Calu3 (cell line): ENCODE results near the gene EZR. TPM values are rescaled to one million over a fixed set of nuclear protein-coding genes. Genes with fewer than 3 reads are reported as not detected.

ENCODE experiments used
- BruUV-seq: library from RNA; stranded (reverse); fragments of 400-500 nt; replicated peaks from 2 replicates; lab custom pipeline; 2021; lab: Mats Ljungman, UMichigan
- CTCF ChIA-PET: fragments of 300-600 bp; sonication (Branson Sonifier 250); formaldehyde crosslinking; loops from one replicate; lab custom pipeline; 2022; ENCODE audit warnings: antibody characterized with exemption; lab: Charles Lee
- DNase-seq: peaks from one replicate; pipeline ENCODE4 v3.0.0; 2022
- H3K27ac Mint-ChIP-seq: one replicate; pipeline ENCODE4 v1.8.0; 2022; ENCODE audit warnings: mixed read lengths; ENCODE audit not compliant: unreplicated experiment
- H3K27me3 Mint-ChIP-seq: one replicate; pipeline ENCODE4 v1.8.0; 2022; ENCODE audit warnings: mixed read lengths; ENCODE audit not compliant: unreplicated experiment
- H3K36me3 Mint-ChIP-seq: one replicate; pipeline ENCODE4 v1.8.0; 2022; ENCODE audit warnings: mild to moderate bottlenecking, moderate library complexity, mixed read lengths; ENCODE audit not compliant: insufficient read depth, unreplicated experiment
- H3K4me1 Mint-ChIP-seq: one replicate; pipeline ENCODE4 v1.8.0; 2022; ENCODE audit warnings: mild to moderate bottlenecking, low read depth, mixed read lengths; ENCODE audit not compliant: unreplicated experiment
- H3K4me3 Mint-ChIP-seq: one replicate; pipeline ENCODE4 v1.8.0; 2022; ENCODE audit warnings: mild to moderate bottlenecking, low read depth, moderate library complexity, mixed read lengths; ENCODE audit not compliant: unreplicated experiment
- H3K9me3 Mint-ChIP-seq: one replicate; pipeline ENCODE4 v1.8.0; 2022; ENCODE audit warnings: low read depth, mixed read lengths; ENCODE audit not compliant: unreplicated experiment
- intact Hi-C: fragments of 100-400 bp; cut with micrococcal nuclease; formaldehyde crosslinking; loops from one replicate; pipeline ENCODE4 v1.10.0; 2022; ENCODE audit not compliant: unreplicated experiment
- total RNA-seq: library from RNA; stranded (reverse); gene quantifications from 2 replicates; pipeline ENCODE4 v1.2.3, GENCODE V29; 2022
- TF ChIP-seq, protein P1 (sequence below): fragments of 200-600 bp; IDR thresholded peaks from one replicate; pipeline ENCODE4 v1.8.0; 2022; ENCODE audit warnings: antibody characterized with exemption; ENCODE audit not compliant: unreplicated experiment

Gene EZR
- total RNA-seq, 1 experiment from 2014 or later: 935 TPM

GRCh38 chr6:158852312-158853071, 33.3 kb upstream of the EZR start:
- Mint-ChIP-seq H3K9me3 (no peaks in the 10 kb centered on the region), H3K4me3 (no peak overlapping the region), H3K27me3 (no peaks in the 10 kb centered on the region), H3K36me3 (peaks cover 32% of the 10 kb centered on the region), H3K4me1 (peaks cover 36% of the 10 kb centered on the region), H3K27ac (no peak overlapping the region)
- TF ChIP-seq, protein P1, sequence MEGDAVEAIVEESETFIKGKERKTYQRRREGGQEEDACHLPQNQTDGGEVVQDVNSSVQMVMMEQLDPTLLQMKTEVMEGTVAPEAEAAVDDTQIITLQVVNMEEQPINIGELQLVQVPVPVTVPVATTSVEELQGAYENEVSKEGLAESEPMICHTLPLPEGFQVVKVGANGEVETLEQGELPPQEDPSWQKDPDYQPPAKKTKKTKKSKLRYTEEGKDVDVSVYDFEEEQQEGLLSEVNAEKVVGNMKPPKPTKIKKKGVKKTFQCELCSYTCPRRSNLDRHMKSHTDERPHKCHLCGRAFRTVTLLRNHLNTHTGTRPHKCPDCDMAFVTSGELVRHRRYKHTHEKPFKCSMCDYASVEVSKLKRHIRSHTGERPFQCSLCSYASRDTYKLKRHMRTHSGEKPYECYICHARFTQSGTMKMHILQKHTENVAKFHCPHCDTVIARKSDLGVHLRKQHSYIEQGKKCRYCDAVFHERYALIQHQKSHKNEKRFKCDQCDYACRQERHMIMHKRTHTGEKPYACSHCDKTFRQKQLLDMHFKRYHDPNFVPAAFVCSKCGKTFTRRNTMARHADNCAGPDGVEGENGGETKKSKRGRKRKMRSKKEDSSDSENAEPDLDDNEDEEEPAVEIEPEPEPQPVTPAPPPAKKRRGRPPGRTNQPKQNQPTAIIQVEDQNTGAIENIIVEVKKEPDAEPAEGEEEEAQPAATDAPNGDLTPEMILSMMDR: no peak
- CTCF ChIA-PET: interaction anchor here (0.6 to 2.5 kb wide), 5 partner anchors 17 to 59 kb away, joined by 3 to 17 read pairs (median 4); no protein-coding TSS in a partner anchor
- BruUV-seq: TSS peak; percentile 52
- DNase-seq: no peak
- intact Hi-C loops: loop anchor here (1.0 to 2.0 kb wide), 4 partner anchors 17 to 122 kb away; no protein-coding TSS in a partner anchor

GRCh38 chr6:158850807-158851115, 31.6 kb upstream of the EZR start:
- BruUV-seq: no TSS peak
- DNase-seq: no peak
- CTCF ChIA-PET: no interaction called here
- peaks cover 22% of the 10 kb centered on the region for H3K4me1 Mint-ChIP-seq
- intact Hi-C loops: loop anchor here (1.0 kb wide), 2 partner anchors 35 to 122 kb away; no protein-coding TSS in a partner anchor
- no peaks in the 10 kb centered on the region for H3K27me3 Mint-ChIP-seq
- TF ChIP-seq, protein P1: no peak
- peaks cover 28% of the 10 kb centered on the region for H3K36me3 Mint-ChIP-seq
- H3K9me3 Mint-ChIP-seq: no peaks in the 10 kb centered on the region
- H3K27ac Mint-ChIP-seq: no peak overlapping the region
- peak overlapping the region; percentile 72 for H3K4me3 Mint-ChIP-seq

DNA sequence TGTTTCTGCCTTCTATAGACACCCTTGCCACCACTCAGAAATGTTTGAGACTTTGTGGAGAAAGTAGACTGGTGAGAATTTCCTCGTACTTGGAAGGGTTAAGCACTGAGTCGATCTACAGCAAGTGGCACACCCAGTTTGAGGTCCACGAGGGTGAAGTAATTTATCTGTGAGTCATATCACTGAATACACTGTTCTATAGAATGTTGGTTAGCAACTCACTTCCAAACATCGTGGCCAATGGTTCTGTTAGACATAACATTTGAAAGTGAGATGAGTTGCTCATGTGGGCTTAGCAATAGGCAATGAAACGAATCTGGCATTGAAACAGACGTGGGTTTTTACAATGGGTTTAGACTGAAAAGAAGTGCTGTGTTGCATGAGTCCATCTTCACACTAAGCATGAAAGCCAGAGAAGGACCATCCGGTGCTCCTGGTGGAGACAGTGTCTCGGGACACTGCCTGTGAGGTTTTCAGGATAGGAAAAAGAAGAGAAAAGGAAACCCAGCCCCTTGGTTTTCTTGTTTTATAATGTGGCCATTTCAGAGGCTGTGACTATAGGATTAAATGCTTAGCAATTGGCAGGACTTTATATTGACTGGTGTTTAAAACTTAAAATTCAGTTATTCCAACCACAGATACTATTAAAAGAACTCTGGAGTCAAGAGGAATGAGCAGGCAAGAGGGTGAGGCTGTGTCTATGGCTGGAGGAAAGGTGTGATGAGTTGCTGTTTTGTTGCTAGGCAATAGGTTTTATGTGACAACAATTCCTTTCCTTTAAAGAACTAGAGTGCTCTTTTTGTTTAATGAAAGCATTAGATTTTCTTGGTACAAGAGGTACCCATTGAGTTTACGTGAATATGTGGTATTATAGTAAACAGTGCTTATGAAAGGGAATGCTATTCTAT, 31.0 kb upstream of the EZR start:
- BruUV-seq: TSS peak; percentile 54
- Mint-ChIP-seq H3K36me3 (peaks cover 24% of the 10 kb centered on the region), H3K27ac (no peak overlapping the region)

GRCh38 chr6:158848490-158848895, 29.3 kb upstream of the EZR start:
- CTCF ChIA-PET: no interaction called here
- Mint-ChIP-seq H3K4me3 (peak overlapping the region; percentile 72), H3K27ac (no peak overlapping the region), H3K36me3 (peaks cover 24% of the 10 kb centered on the region), H3K4me1 (peaks cover 22% of the 10 kb centered on the region), H3K27me3 (no peaks in the 10 kb centered on the region), H3K9me3 (no peaks in the 10 kb centered on the region)
- BruUV-seq: no TSS peak
- intact Hi-C loops: no loop called here
- no peak for DNase-seq
- TF ChIP-seq, protein P1: no peak

More for the DNA sequence above, 31.0 kb upstream of the EZR start:
- peak; percentile 79 for DNase-seq
- TF ChIP-seq, protein P1: no peak
- intact Hi-C loops: loop anchor here (1.0 kb wide), 2 partner anchors 35 to 122 kb away; no protein-coding TSS in a partner anchor
- peaks cover 22% of the 10 kb centered on the region for H3K4me1 Mint-ChIP-seq
- peak overlapping the region; percentile 72 for H3K4me3 Mint-ChIP-seq
- CTCF ChIA-PET: no interaction called here
- no peaks in the 10 kb centered on the region for H3K9me3 Mint-ChIP-seq
- no peaks in the 10 kb centered on the region for H3K27me3 Mint-ChIP-seq
